K562 (cell line): Measurements from ENCODE around the gene SUB1. TPM values are rescaled to one million over a fixed set of nuclear protein-coding genes. Genes with fewer than 3 reads are reported as not detected.
"Not testable (repeated sequence)": the region's sequence is repeated elsewhere in the genome, so short reads cannot be mapped to it uniquely, and the experiment has no call there.

Experiments
- ATAC-seq: fragments of 200-7000 bp; cut with Tn5 transposase; 3 replicates; pipeline ENCODE4 v1.9.1; 2020; ENCODE audit warnings: moderate library complexity
- BruUV-seq: library from RNA; stranded (reverse); fragments of 400-500 nt; replicated peaks from 2 replicates; lab custom pipeline; 2021; lab: Mats Ljungman, UMichigan
- CTCF ChIA-PET: fragments of 300-600 bp; formaldehyde crosslinking; extraction: SDS; loops from one replicate; lab custom pipeline; 2021; ENCODE audit warnings: low intra/inter-chr PET ratio; lab: Yijun Ruan, JAX
- POLR2A ChIA-PET: fragments of 300-600, 350-650 bp; sonication (Branson Sonifier 250); formaldehyde crosslinking; extraction: SDS; loops from one replicate; lab custom pipeline; 2021; ENCODE audit warnings: antibody characterized with exemption, inconsistent platforms; lab: Yijun Ruan, JAX
- DNase-seq, 4 experiments: peaks; one replicate each; pipeline versions ENCODE4 v3.0.0 to v3.0.0-alpha.2; 2011 to 2018; ENCODE audit warnings: low spot score in 3 of 4, mixed read lengths in 3 of 4; ENCODE audit errors: extremely low read depth in 1 of 4
- FAIRE-seq: peaks from 2 replicates; lab custom pipeline; 2011; peaks lifted over from hg19 to GRCh38; lab: Jason Lieb, UNC
- H2AFZ ChIP-seq: 2 replicates; pipeline ENCODE4 v1.6.0; 2011; ENCODE audit warnings: low read depth, low read length, control low read depth, inconsistent platforms
- H3K27ac ChIP-seq: fragments of 200-600 bp; 3 replicates; pipeline ENCODE4 v1.8.0; 2011; ENCODE audit warnings: low read depth, mild to moderate bottlenecking, control low read depth, inconsistent platforms, low read length, moderate library complexity, mixed read lengths; ENCODE audit errors: extremely low read depth
- H3K27me3 ChIP-seq, 2 experiments: fragments of 300-600 bp in 1 of 2; 2 replicates in 1 of 2; 3 replicates in 1 of 2; pipeline versions ENCODE4 v1.6.0 to v1.8.0; 2011; ENCODE audit warnings: inconsistent platforms in 2 of 2, low read length in 2 of 2, mild to moderate bottlenecking in 1 of 2, mixed read lengths in 1 of 2, moderate library complexity in 1 of 2; ENCODE audit not compliant: control insufficient read depth in 2 of 2, insufficient read depth in 2 of 2
- H3K36me3 ChIP-seq: fragments of 300-600 bp; 3 replicates; pipeline ENCODE4 v1.8.0; 2011; ENCODE audit warnings: mild to moderate bottlenecking, low read length, inconsistent platforms; ENCODE audit not compliant: control insufficient read depth, insufficient read depth
- H3K4me1 ChIP-seq, 2 experiments: fragments of 200-600 bp in 1 of 2; replicated peaks in 1 of 2; 2 replicates in 1 of 2; 3 replicates in 1 of 2; pipeline versions ENCODE4 v1.5.1 to v1.8.0; 2011; ENCODE audit warnings: inconsistent platforms in 2 of 2, low read length in 2 of 2, mild to moderate bottlenecking in 1 of 2, mixed read lengths in 1 of 2, moderate library complexity in 1 of 2; ENCODE audit not compliant: control insufficient read depth in 2 of 2, insufficient read depth in 2 of 2
- H3K4me2 ChIP-seq: 2 replicates; pipeline ENCODE4 v1.6.1; 2011; ENCODE audit warnings: low read length, control low read depth, inconsistent platforms, mixed read lengths; ENCODE audit not compliant: insufficient read depth
- H3K4me3 ChIP-seq: fragments of 200-600 bp; sonication (generic), shearing (Covaris generic); 2 replicates; pipeline ENCODE4 v1.5.1; 2016; ENCODE audit warnings: control low read depth, inconsistent platforms
- H3K79me2 ChIP-seq: fragments of 200-600 bp; 3 replicates; pipeline ENCODE4 v1.8.0; 2011; ENCODE audit warnings: low read length, inconsistent platforms; ENCODE audit not compliant: control insufficient read depth, insufficient read depth
- H3K9ac ChIP-seq, 2 experiments: 2 replicates each; pipeline versions ENCODE4 v1.6.0 to v1.6.1; 2011; ENCODE audit warnings: low read depth in 2 of 2, low read length in 2 of 2, control low read depth in 1 of 2, inconsistent platforms in 1 of 2, mild to moderate bottlenecking in 1 of 2, mixed read lengths in 1 of 2; ENCODE audit not compliant: insufficient read depth in 1 of 2
- H3K9me1 ChIP-seq: one replicate; pipeline ENCODE4 v1.6.0; 2011; ENCODE audit warnings: inconsistent platforms, mild to moderate bottlenecking, low read length, moderate library complexity; ENCODE audit not compliant: control insufficient read depth, insufficient read depth
- H3K9me3 ChIP-seq: replicated peaks from 2 replicates; pipeline ENCODE4 v1.5.1; 2011; ENCODE audit warnings: low read depth, low read length, inconsistent platforms; ENCODE audit not compliant: control insufficient read depth, insufficient read depth
- H4K20me1 ChIP-seq: replicated peaks from 2 replicates; pipeline ENCODE4 v1.6.1; 2011; ENCODE audit warnings: low read length, inconsistent platforms, mixed read lengths; ENCODE audit not compliant: control insufficient read depth, insufficient read depth
- ESRRB ChIP-seq: fragments of 250-450 bp; sonication (Bioruptor Pico); IDR thresholded peaks from 2 replicates; pipeline ENCODE4 v1.5.0; 2020; ENCODE audit warnings: mild to moderate bottlenecking, moderate library complexity, borderline replicate concordance
- FOXP1 ChIP-seq: sonication (generic); formaldehyde crosslinking; IDR thresholded peaks from 2 replicates; pipeline ENCODE4 v1.8.0; 2022; ENCODE audit warnings: mild to moderate bottlenecking, missing genetic modification reagents
- ILF3 ChIP-seq: fragments of 450-650 bp; IDR thresholded peaks from 2 replicates; pipeline ENCODE4 v1.6.1; 2018; ENCODE audit warnings: antibody characterized with exemption, mild to moderate bottlenecking, moderate library complexity, borderline replicate concordance
- TCF7L2 ChIP-seq: fragments of 150-350 bp; IDR thresholded peaks from 2 replicates; pipeline ENCODE4 v1.6.1; 2016; ENCODE audit warnings: low read depth, mild to moderate bottlenecking, low read length, moderate library complexity
- ZBTB7A ChIP-seq: IDR thresholded peaks from 2 replicates; pipeline ENCODE4 v1.6.1; 2011; ENCODE audit warnings: low read depth, mild to moderate bottlenecking, low read length, moderate library complexity, borderline replicate concordance; ENCODE audit not compliant: control insufficient read depth
- ZKSCAN3 ChIP-seq: fragments of 250-450 bp; sonication (Bioruptor Pico); IDR thresholded peaks from 2 replicates; pipeline ENCODE4 v1.4.0; 2020
- ZKSCAN8 ChIP-seq: fragments of 200-800 bp; sonication (Bioruptor generic); IDR thresholded peaks from 2 replicates; pipeline ENCODE4 v1.6.1; 2016; ENCODE audit warnings: missing genetic modification characterization, missing compliant biosample characterization
- WGBS: fragments of 100-300 bp; shearing (Covaris generic); methylation state at CpG from one replicate; pipeline ENCODE4 v1.1.6; 2016; ENCODE audit warnings: low coverage, mixed read lengths; ENCODE audit not compliant: insufficient coverage; ENCODE audit errors: missing lambda C conversion rate; 5-methylcytosine and 5-hydroxymethylcytosine counted together
- in situ Hi-C: fragments of 300-500 bp; cut with MboI; formaldehyde crosslinking; loops from 4 replicates; pipeline ENCODE4 v1.15.0; 2018; ENCODE audit warnings: inconsistent platforms, mixed read lengths
- intact Hi-C: fragments of 100-400 bp; cut with micrococcal nuclease; formaldehyde crosslinking; loops from 2 replicates; pipeline ENCODE4 v1.14.2; 2022
- polyA plus RNA-seq, 8 experiments: library from polyadenylated mRNA; depleted of rRNA in 4 of 8; stranded (reverse) in 5 of 8; unstranded in 3 of 8; fragments of >200 nt; fragmentation: Nextera tagmentation in 2 of 8; fragmentation: Illumina TruSeq in 1 of 8; extraction: Ambion mirVana in 2 of 8; extraction: Trizol in 1 of 8; gene quantifications; 2 replicates each; pipeline versions ENCODE4 v1.2.1 to v1.2.3, GENCODE V29; 2011 to 2014; ENCODE audit warnings: inconsistent platforms in 1 of 8, missing spikeins in 1 of 8
- total RNA-seq, 7 experiments: library from RNA; depleted of rRNA in 6 of 7; stranded (reverse); fragments of >200 nt in 6 of 7; fragmentation: Illumina TruSeq in 2 of 7; extraction: Trizol in 2 of 7; gene quantifications; 2 replicates each; pipeline versions ENCODE4 v1.2.1 to v1.2.3, GENCODE V29; 2011 to 2021; ENCODE audit warnings: low replicate concordance in 1 of 7
- TF ChIP-seq, protein P1 (sequence below): fragments of 450-650 bp; IDR thresholded peaks from 2 replicates; pipeline ENCODE4 v1.6.1; 2017; ENCODE audit warnings: antibody characterized with exemption

Gene SUB1
- total and polyA plus RNA-seq, 9 of the 15 experiments (the other 6 are each of a cell fraction or from before 2014, with no cell fraction given) = 336 to 1,031 (median 700) TPM

GRCh38 chr5:32630867-32631491 is 45.6 kb downstream of the SUB1 start (continued):
- no peak for TF ChIP-seq ZBTB7A
- TF ChIP-seq, protein P1, sequence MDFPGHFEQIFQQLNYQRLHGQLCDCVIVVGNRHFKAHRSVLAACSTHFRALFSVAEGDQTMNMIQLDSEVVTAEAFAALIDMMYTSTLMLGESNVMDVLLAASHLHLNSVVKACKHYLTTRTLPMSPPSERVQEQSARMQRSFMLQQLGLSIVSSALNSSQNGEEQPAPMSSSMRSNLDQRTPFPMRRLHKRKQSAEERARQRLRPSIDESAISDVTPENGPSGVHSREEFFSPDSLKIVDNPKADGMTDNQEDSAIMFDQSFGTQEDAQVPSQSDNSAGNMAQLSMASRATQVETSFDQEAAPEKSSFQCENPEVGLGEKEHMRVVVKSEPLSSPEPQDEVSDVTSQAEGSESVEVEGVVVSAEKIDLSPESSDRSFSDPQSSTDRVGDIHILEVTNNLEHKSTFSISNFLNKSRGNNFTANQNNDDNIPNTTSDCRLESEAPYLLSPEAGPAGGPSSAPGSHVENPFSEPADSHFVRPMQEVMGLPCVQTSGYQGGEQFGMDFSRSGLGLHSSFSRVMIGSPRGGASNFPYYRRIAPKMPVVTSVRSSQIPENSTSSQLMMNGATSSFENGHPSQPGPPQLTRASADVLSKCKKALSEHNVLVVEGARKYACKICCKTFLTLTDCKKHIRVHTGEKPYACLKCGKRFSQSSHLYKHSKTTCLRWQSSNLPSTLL = no peak
- TF ChIP-seq FOXP1 (CRISPR knock-in tag) = no peak
- no peak for TF ChIP-seq ZKSCAN3 (CRISPR knock-in tag)
- TF ChIP-seq ESRRB (CRISPR knock-in tag) = no peak
- TF ChIP-seq ILF3 = no peak
- TF ChIP-seq TCF7L2 = no peak
- TF ChIP-seq ZKSCAN8 (CRISPR knock-in tag) = no peak

DNA sequence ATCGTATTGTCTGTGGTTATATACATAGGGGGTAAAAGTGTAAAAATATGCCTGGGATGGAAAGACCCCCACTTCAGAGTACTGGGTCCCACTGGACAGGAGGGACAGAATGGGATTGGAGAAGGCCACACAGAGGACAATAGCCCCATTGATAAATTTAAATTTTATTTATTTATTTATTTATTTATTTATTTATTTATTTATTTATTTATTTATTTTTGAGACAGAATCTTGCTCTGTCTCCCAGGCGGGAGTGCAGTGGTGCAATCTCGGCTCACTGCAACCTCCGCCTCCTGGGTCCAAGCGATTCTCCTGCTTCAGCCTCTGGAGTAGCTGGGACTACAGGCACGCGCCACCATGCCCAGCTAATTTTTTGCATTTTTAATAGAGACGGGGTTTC is 47.7 kb downstream of the SUB1 start:
- POLR2A ChIA-PET = not testable (repeated sequence)

More for the DNA sequence above, 47.7 kb downstream of the SUB1 start:
- in situ Hi-C loops, H3K79me2 ChIP-seq, H3K9me3 ChIP-seq, H3K4me1 ChIP-seq, H2AFZ ChIP-seq, FAIRE-seq, CTCF ChIA-PET, H3K9ac ChIP-seq, H3K36me3 ChIP-seq, H3K27ac ChIP-seq, BruUV-seq, H3K4me2 ChIP-seq, H3K4me3 ChIP-seq, ATAC-seq, H4K20me1 ChIP-seq, H3K9me1 ChIP-seq, DNase-seq, intact Hi-C loops: not testable (repeated sequence)
- peaks cover 13 to 26% of the 10 kb centered on the region in 2 experiments for H3K27me3 ChIP-seq
- WGBS = 15% methylated on average over 8 of the region's 8 CpGs
